LNCAP (cell line): ENCODE data around the gene TTC9B.

Experiments used
- CTCF ChIP-seq: fragments of 450-650 bp; IDR thresholded peaks from 2 replicates; pipeline ENCODE4 v1.5.1; 2017; ENCODE audit warnings: mild to moderate bottlenecking

Gene TTC9B

DNA sequence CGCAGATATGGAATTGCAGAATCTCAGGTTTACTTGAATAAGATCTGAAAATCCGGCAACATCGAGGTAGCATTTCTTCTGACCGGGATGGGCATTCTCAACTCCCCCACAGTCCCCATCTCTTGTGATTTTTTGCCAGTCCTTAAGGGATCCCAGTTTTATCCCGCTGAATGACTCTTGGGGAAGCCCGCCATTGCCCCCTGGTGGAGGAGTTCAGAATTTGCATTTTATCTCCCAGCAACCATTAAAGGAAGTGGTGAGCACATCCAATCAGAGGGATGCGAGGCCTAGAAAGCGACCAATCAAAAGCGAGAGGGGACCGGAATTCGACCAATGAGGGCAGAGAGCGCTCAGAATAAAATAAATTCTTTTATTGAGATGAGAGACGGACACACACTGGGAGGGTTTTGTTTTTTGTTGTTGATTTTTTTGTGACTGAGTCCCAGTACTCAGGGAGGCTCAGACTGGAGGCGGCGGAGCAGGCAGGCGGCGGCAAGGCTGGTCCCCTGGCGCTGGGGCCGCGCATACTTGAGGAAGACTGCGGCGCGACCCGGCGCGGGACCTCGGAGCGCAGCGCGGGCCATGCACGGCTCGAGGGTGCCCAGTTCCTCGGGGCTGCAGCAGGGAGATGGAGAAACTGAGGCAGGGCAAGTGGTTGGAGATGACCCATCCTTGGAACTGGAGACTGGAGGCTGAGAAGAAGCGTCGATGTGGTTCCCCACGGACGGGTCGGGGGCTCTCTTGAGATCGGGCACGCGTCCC, 3.9 kb upstream of the TTC9B start:
- peak; percentile 83 for TF ChIP-seq CTCF

DNA sequence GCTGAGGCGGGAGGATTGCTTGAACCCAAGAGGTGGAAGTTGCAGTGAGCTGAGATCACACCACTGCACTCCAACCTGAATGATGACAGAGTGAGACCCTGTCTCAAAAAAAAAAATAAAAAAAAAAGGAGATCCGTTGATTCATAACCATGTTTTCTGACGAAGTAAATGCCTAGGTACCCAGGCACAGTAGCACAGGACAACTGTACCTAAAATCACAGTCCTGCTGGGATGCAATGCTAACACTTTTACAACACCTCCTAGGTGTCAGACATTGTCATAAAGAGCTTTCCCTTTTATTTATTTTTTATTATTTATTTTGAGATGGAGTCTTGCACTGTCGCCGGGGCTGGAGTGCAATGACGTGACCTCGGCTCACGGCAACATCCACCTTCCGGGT, 2.5 kb upstream of the TTC9B start:
- TF ChIP-seq CTCF: no peak

DNA sequence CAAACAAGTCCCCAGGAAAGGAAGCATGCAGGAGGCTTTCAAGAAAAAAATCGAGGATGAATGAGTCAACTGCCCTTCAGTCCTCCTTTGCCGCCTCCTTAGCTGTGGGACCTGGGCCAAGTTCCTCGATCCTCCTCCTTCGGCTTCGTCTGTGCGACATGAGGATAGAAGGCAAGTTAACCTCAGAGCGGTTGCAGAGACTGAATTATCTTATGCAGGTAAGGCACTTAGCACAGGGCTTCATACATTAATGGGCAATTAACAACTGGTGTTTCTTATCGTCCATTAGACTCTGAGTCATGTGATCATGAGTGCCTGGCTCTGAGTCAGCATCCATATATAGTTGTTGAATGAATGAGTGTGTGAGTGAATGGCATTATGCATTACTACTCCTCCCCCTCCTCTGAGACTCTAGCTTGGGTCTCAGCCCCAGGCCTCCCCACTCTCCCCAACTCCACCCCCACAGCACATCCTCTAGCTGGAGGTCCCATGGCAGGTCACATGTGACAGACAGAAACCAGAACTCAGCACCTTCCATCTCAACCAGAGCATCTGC, 1.6 kb upstream of the TTC9B start:
- no peak for TF ChIP-seq CTCF

DNA sequence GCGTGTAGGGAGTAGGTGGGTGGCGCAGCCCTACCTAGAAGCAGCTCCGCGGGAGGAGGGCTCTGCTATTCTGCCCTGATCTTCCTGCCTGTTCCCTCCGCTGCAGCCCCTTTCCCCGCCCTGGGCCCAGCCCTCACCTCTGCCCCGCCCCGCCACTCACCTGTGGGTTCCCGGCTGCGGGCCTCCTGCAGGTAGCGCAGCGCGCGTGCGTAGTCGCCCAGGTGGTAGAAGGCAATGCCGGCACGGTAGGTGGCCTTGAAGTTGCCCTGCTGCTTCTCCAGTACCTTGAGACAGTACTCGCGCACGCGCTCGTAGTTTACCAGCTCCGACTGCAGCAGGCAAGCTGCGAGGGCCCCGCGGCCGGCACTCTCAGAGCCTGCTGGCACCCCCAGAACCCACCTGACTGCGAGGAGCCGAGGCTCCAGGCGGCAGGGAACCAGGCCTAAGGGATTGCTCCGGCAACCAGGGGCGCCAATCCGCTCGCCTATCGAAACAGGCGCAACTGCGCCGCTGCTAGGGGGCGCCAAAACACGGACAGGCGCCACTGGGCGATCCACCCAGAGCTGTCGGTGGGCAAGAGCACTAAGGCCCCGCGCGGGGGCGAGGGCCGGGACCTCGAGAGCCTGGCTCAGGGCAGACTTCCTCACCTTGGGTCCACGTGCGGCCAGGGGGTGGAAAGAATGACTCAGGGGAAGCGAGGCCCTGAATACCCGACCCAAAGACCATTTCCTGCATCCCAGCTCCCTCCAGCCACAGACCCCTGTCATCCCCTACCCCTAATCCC, 965 bp downstream of the TTC9B start:
- TF ChIP-seq CTCF: peak; percentile 49

GRCh38 chr19:40216777-40217026, 1.5 kb downstream of the TTC9B start:
- TF ChIP-seq CTCF: no peak

DNA sequence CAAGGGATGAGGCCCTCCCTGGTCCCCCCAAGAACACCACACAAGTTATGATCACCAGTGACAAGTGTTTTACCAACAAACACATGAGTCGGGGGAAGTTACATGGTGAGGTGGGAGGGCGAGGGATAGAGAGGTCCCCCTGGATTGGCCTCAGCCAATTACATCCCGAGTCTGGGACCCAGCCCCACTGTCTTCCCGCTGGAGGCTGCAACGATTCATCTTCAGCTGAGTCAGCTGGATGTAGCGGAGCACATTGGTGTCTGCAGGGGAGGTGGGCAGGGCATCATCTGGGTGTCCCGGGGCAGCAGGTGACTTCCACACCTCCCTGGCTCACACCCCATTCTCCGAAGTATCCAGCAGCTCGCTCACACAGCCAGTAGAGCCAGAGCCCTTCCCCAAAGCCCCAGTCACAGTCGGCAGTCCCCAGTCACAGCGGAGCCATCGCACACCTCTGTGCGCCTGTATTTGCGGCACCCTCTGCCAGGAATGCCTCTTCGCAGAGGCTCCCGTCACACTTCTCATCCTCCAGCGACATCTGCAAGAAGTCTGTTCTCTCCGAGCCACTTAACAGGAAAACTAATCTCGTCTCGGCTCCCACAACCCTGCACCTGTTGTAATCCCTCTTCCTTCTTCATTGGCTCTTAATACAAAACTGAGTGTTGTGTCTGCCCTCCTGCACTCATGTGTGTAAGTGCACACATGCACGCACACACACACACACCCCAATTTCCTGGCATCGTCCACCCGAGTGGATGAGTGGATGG, 2.0 kb downstream of the TTC9B start:
- TF ChIP-seq CTCF: no peak

DNA sequence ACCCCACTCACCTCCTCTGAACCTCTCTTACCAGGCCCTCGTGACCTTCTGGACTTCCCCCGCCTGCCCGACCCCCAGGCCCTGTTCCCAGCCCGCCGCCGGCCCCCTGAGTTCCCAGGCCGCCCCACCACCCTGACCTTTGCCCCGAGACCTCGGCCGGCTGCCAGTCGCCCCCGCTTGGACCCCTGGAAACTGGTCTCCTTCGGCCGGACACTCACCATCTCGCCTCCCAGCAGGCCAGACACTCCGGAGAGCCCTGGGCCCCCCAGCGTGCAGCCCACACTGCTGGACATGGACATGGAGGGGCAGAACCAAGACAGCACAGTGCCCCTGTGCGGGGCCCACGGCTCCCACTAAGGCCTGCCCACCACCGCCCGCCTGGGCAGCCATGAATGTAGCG, 3.2 kb downstream of the TTC9B start:
- no peak for TF ChIP-seq CTCF
